HL-60 (cell line): ENCODE measurements around the gene CTBP2.

Source experiments
- POLR2AphosphoS5 ChIP-seq: IDR thresholded peaks from 2 replicates; pipeline ENCODE4 v1.6.1; 2012; ENCODE audit warnings: low read depth
- TF ChIP-seq, protein P1 (sequence below): IDR thresholded peaks from one replicate; pipeline ENCODE4 v1.5.1; 2011; ENCODE audit warnings: low read length, control low read depth, inconsistent platforms; ENCODE audit not compliant: insufficient read depth
- TF ChIP-seq, protein P2 (sequence below): IDR thresholded peaks from 2 replicates; pipeline ENCODE4 v1.6.1; 2012; ENCODE audit warnings: low read depth; ENCODE audit not compliant: insufficient replicate concordance

DNA sequence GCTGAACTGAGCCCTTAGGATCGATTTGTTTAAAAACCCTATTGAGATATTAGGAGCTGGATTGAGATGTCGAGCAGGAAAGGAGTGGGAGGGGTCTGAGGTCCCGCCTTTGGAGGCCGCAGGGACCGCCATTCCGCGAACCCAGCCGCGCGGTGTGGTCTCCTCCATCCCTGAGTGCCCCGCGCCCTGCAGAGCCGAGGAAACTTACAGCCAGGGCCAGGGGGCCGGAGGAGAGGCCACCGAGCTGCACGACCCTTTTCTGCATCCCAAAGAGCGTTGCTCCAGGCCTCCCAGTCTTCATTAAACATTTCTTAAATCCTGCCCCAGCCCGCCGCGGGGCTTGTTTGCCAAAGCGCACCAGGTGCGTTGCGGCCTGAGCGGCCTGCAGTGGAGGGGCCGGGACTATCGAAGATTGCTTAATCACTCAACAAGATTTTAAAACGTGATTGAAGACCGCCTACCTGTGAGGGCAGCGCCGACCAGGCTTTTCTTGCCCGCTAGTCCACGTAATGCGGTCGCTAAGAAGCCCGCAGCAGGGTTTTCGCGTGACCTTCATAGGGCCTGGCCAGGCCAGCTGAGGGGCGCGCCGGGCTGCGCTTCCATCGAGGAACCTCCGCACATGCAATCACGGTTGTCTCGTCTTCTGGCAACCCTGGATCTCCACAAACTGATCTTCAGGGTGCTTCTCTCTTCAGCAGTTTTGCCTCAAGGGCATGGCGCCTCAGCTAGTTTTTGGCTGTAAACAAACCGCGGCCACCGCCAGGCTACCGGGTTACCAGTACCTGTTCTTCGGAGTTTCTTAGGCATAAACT is 2.0 kb upstream of the CTBP2 start:
- TF ChIP-seq, protein P1, sequence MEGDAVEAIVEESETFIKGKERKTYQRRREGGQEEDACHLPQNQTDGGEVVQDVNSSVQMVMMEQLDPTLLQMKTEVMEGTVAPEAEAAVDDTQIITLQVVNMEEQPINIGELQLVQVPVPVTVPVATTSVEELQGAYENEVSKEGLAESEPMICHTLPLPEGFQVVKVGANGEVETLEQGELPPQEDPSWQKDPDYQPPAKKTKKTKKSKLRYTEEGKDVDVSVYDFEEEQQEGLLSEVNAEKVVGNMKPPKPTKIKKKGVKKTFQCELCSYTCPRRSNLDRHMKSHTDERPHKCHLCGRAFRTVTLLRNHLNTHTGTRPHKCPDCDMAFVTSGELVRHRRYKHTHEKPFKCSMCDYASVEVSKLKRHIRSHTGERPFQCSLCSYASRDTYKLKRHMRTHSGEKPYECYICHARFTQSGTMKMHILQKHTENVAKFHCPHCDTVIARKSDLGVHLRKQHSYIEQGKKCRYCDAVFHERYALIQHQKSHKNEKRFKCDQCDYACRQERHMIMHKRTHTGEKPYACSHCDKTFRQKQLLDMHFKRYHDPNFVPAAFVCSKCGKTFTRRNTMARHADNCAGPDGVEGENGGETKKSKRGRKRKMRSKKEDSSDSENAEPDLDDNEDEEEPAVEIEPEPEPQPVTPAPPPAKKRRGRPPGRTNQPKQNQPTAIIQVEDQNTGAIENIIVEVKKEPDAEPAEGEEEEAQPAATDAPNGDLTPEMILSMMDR, result no peak
- TF ChIP-seq, protein P2, sequence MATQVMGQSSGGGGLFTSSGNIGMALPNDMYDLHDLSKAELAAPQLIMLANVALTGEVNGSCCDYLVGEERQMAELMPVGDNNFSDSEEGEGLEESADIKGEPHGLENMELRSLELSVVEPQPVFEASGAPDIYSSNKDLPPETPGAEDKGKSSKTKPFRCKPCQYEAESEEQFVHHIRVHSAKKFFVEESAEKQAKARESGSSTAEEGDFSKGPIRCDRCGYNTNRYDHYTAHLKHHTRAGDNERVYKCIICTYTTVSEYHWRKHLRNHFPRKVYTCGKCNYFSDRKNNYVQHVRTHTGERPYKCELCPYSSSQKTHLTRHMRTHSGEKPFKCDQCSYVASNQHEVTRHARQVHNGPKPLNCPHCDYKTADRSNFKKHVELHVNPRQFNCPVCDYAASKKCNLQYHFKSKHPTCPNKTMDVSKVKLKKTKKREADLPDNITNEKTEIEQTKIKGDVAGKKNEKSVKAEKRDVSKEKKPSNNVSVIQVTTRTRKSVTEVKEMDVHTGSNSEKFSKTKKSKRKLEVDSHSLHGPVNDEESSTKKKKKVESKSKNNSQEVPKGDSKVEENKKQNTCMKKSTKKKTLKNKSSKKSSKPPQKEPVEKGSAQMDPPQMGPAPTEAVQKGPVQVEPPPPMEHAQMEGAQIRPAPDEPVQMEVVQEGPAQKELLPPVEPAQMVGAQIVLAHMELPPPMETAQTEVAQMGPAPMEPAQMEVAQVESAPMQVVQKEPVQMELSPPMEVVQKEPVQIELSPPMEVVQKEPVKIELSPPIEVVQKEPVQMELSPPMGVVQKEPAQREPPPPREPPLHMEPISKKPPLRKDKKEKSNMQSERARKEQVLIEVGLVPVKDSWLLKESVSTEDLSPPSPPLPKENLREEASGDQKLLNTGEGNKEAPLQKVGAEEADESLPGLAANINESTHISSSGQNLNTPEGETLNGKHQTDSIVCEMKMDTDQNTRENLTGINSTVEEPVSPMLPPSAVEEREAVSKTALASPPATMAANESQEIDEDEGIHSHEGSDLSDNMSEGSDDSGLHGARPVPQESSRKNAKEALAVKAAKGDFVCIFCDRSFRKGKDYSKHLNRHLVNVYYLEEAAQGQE, result no peak
- TF ChIP-seq POLR2AphosphoS5, result no peak
